ENCODE measurements around the gene DPF3.

- TF ChIP-seq, protein P1, sequence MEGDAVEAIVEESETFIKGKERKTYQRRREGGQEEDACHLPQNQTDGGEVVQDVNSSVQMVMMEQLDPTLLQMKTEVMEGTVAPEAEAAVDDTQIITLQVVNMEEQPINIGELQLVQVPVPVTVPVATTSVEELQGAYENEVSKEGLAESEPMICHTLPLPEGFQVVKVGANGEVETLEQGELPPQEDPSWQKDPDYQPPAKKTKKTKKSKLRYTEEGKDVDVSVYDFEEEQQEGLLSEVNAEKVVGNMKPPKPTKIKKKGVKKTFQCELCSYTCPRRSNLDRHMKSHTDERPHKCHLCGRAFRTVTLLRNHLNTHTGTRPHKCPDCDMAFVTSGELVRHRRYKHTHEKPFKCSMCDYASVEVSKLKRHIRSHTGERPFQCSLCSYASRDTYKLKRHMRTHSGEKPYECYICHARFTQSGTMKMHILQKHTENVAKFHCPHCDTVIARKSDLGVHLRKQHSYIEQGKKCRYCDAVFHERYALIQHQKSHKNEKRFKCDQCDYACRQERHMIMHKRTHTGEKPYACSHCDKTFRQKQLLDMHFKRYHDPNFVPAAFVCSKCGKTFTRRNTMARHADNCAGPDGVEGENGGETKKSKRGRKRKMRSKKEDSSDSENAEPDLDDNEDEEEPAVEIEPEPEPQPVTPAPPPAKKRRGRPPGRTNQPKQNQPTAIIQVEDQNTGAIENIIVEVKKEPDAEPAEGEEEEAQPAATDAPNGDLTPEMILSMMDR (IDR thresholded peaks at IDR 0.05 in 4 of 5, conservative IDR thresholded peaks at IDR 0.05 in 1 of 5): no peak
- TF ChIP-seq POLR2A (IDR thresholded peaks at IDR 0.05): no peak
Observed at GRCh38 chr14:72839351-72839750, 54.5 kb downstream of the DPF3 start.

Data from gastrocnemius medialis (tissue), 4 donors.